Endodermal cell (in vitro differentiated cells): ENCODE measurements around the gene DPPA5. TPM values are rescaled to one million over a fixed set of nuclear protein-coding genes. Genes with fewer than 3 reads are reported as not detected.
"Not testable (repeated sequence)": the region's sequence is repeated elsewhere in the genome, so short reads cannot be mapped to it uniquely, and the experiment has no call there.

Experiments
- DNase-seq: peaks from one replicate; pipeline ENCODE4 v3.0.0-alpha.2; 2017
- H3K27ac ChIP-seq: 2 replicates; pipeline ENCODE4 v1.5.1; 2013; ENCODE audit warnings: mild to moderate bottlenecking, low read depth, low read length, moderate library complexity
- H3K27me3 ChIP-seq: 2 replicates; pipeline ENCODE4 v1.6.1; 2013; ENCODE audit warnings: mild to moderate bottlenecking, low read length, moderate library complexity; ENCODE audit not compliant: insufficient read depth, control insufficient read depth, poor library complexity, severe bottlenecking
- H3K36me3 ChIP-seq: 2 replicates; pipeline ENCODE4 v1.7.0; 2013; ENCODE audit warnings: mild to moderate bottlenecking, low read length, moderate library complexity; ENCODE audit not compliant: control insufficient read depth, insufficient read depth
- H3K4me1 ChIP-seq: one replicate; pipeline ENCODE4 v1.7.0; 2013; ENCODE audit warnings: low read length; ENCODE audit not compliant: control insufficient read depth, insufficient read depth
- H3K4me3 ChIP-seq: 2 replicates; pipeline ENCODE4 v1.5.1; 2013; ENCODE audit warnings: mild to moderate bottlenecking, low read length, moderate library complexity
- H3K9ac ChIP-seq: 2 replicates; pipeline ENCODE4 v1.6.1; 2013; ENCODE audit warnings: mild to moderate bottlenecking, low read length, moderate library complexity; ENCODE audit not compliant: poor library complexity, severe bottlenecking; ENCODE audit errors: extremely low read depth
- H3K9me3 ChIP-seq: 2 replicates; pipeline ENCODE4 v1.6.1; 2013; ENCODE audit warnings: mild to moderate bottlenecking, low read length, moderate library complexity; ENCODE audit not compliant: control insufficient read depth
- H3K27ac Mint-ChIP-seq: 2 replicates; pipeline ENCODE4 v1.8.0; 2020; ENCODE audit warnings: mixed read lengths
- H3K27me3 Mint-ChIP-seq: 2 replicates; pipeline ENCODE4 v1.8.0; 2021; ENCODE audit warnings: mild to moderate bottlenecking, mixed read lengths; ENCODE audit not compliant: insufficient read depth
- H3K36me3 Mint-ChIP-seq: 2 replicates; pipeline ENCODE4 v1.8.0; 2020; ENCODE audit warnings: low read depth, mixed read lengths
- H3K4me1 Mint-ChIP-seq: 2 replicates; pipeline ENCODE4 v1.8.0; 2020; ENCODE audit warnings: mixed read lengths
- H3K4me3 Mint-ChIP-seq: 2 replicates; pipeline ENCODE4 v1.8.0; 2020; ENCODE audit warnings: mild to moderate bottlenecking, moderate library complexity, mixed read lengths
- H3K9me3 Mint-ChIP-seq: 2 replicates; pipeline ENCODE4 v1.8.0; 2020; ENCODE audit warnings: mild to moderate bottlenecking, mixed read lengths
- WGBS, 2 experiments: methylation state at CpG; one replicate each; pipeline versions ENCODE4 v1.1.5 to v1.1.7; 2013; ENCODE audit warnings: missing lambda C conversion rate in 2 of 2, mixed read lengths in 1 of 2; ENCODE audit not compliant: insufficient coverage in 1 of 2, insufficient read length in 1 of 2; 5-methylcytosine and 5-hydroxymethylcytosine counted together
- total RNA-seq, 2 donors: library from RNA; stranded (reverse); fragmentation: NEBNext Ultra II Directional in 1 of 2; extraction: Animal tissue kit (Norgen Biotek cat#: 25700) in 1 of 2; gene quantifications; 2 replicates in 1 of 2; 3 replicates in 1 of 2; pipeline ENCODE4 v1.2.1, GENCODE V29; 2021
- TF ChIP-seq, protein P1 (sequence below): fragments of 200-600 bp; sonication (generic); conservative IDR thresholded peaks from 2 replicates; pipeline ENCODE4 v1.5.0; 2021; ENCODE audit warnings: antibody characterized with exemption, mild to moderate bottlenecking

DPPA5 gene
- total RNA-seq, 2 donors from 2014 or later = not detected

- no peak overlapping the region for H3K4me3 Mint-ChIP-seq
- H3K27ac Mint-ChIP-seq = no peak overlapping the region
- H3K27ac ChIP-seq = no peak overlapping the region
- no peaks in the 10 kb centered on the region for H3K36me3 Mint-ChIP-seq
- H3K36me3 ChIP-seq = no peaks in the 10 kb centered on the region
- no peaks in the 10 kb centered on the region for H3K9me3 ChIP-seq
- peaks cover 2% of the 10 kb centered on the region for H3K9me3 Mint-ChIP-seq
- H3K9ac ChIP-seq = no peak overlapping the region
- DNase-seq = no peak
- H3K27me3 Mint-ChIP-seq = no peaks in the 10 kb centered on the region
- WGBS, 2 experiments = 80 to 85% methylated on average over 1 to 2 of the region's 3 CpGs
- H3K4me3 ChIP-seq = no peak overlapping the region
- no peaks in the 10 kb centered on the region for H3K27me3 ChIP-seq
- no peaks in the 10 kb centered on the region for H3K4me1 Mint-ChIP-seq
- TF ChIP-seq, protein P1, sequence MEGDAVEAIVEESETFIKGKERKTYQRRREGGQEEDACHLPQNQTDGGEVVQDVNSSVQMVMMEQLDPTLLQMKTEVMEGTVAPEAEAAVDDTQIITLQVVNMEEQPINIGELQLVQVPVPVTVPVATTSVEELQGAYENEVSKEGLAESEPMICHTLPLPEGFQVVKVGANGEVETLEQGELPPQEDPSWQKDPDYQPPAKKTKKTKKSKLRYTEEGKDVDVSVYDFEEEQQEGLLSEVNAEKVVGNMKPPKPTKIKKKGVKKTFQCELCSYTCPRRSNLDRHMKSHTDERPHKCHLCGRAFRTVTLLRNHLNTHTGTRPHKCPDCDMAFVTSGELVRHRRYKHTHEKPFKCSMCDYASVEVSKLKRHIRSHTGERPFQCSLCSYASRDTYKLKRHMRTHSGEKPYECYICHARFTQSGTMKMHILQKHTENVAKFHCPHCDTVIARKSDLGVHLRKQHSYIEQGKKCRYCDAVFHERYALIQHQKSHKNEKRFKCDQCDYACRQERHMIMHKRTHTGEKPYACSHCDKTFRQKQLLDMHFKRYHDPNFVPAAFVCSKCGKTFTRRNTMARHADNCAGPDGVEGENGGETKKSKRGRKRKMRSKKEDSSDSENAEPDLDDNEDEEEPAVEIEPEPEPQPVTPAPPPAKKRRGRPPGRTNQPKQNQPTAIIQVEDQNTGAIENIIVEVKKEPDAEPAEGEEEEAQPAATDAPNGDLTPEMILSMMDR = no peak
- H3K4me1 ChIP-seq = no peaks in the 10 kb centered on the region
Measured at GRCh38 chr6:73325656-73326055, 28.4 kb downstream of the DPPA5 start.

- H3K4me1 ChIP-seq = no peaks in the 10 kb centered on the region
- 93% methylated on average over 2 of the region's 2 CpGs; no CpG with 5 or more reads in 1 of the 2 experiments for WGBS, 2 experiments
- no peak overlapping the region for H3K4me3 Mint-ChIP-seq
- peak; percentile 53 for DNase-seq
- H3K27ac ChIP-seq = no peak overlapping the region
- TF ChIP-seq, protein P1 = no peak
- H3K27me3 Mint-ChIP-seq = no peaks in the 10 kb centered on the region
- no peaks in the 10 kb centered on the region for H3K27me3 ChIP-seq
- H3K36me3 Mint-ChIP-seq = no peaks in the 10 kb centered on the region
- peaks cover 17% of the 10 kb centered on the region for H3K9me3 Mint-ChIP-seq
- H3K9me3 ChIP-seq = no peaks in the 10 kb centered on the region
- no peak overlapping the region for H3K27ac Mint-ChIP-seq
- H3K4me3 ChIP-seq = no peak overlapping the region
- H3K36me3 ChIP-seq = no peaks in the 10 kb centered on the region
- H3K4me1 Mint-ChIP-seq = no peaks in the 10 kb centered on the region
- no peak overlapping the region for H3K9ac ChIP-seq
Measured at GRCh38 chr6:73323323-73323722, 30.8 kb downstream of the DPPA5 start.

DNA sequence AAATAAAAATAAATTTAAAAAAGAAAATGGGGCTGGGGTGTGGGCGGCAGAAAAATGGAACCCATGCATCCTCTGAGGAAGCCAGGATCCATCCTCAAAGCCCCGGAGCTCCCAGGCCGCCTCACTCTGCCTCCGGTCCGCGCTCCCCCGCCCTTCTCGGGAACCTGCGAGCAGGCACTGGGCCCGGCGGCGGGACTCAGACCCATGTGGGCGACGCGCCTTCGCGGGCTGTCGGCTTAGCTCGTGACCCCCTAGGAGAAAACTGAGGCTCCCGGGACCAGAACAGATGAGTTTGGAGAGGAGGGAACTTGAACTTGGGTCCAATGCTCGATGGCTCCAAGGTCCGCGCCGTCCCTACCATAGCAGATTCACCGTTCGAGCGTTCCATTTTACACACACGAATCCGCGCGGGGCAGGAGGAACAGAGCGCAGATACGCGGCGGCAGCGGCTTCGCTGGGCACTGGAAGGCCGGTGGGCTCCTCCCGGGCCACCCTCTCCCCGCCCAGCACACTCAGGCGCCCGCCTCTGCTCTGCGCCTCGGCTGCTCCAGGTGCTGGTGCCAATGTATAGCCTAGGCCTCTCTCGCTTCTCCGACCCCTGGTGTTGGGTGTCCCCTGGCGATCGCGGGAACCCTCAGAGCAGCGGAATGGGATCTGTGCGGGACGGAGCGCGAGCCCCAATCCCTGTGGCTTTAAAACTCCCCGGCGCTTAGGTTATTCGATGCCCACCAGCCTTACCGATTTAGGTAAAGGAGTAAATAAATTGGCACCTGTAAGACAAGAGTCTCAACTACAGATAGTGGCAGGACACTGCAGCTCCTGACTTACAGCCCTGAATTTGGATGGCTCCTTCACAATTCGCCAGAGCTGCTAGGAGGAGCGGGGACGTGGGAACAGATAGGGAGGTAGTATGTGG, 39.2 kb downstream of the DPPA5 start:
- no peak overlapping the region for H3K9ac ChIP-seq
- WGBS, 2 experiments = 94% methylated on average over 41 to 61 of the region's 61 CpGs
- peaks cover 4% of the 10 kb centered on the region for H3K4me1 Mint-ChIP-seq
- TF ChIP-seq, protein P1 = no peak
- H3K4me3 ChIP-seq = no peak overlapping the region
- H3K27ac Mint-ChIP-seq = no peak overlapping the region
- no peak for DNase-seq
- peaks cover 45% of the 10 kb centered on the region for H3K27me3 Mint-ChIP-seq
- H3K27me3 ChIP-seq = no peaks in the 10 kb centered on the region
- peak overlapping the region; percentile 35 for H3K4me3 Mint-ChIP-seq
- H3K36me3 Mint-ChIP-seq = peaks cover 17% of the 10 kb centered on the region
- peaks cover 41% of the 10 kb centered on the region for H3K9me3 Mint-ChIP-seq
- H3K36me3 ChIP-seq = no peaks in the 10 kb centered on the region
- no peak overlapping the region for H3K27ac ChIP-seq
- no peaks in the 10 kb centered on the region for H3K4me1 ChIP-seq
- peaks cover 9% of the 10 kb centered on the region for H3K9me3 ChIP-seq

- not testable (repeated sequence) for H3K9ac ChIP-seq, H3K9me3 ChIP-seq, H3K27ac ChIP-seq, DNase-seq, H3K36me3 ChIP-seq, H3K4me1 ChIP-seq, H3K27me3 ChIP-seq
- Mint-ChIP-seq H3K27me3 (peaks cover 35% of the 10 kb centered on the region), H3K36me3 (peaks cover 34% of the 10 kb centered on the region), H3K4me3 (peak overlapping the region; percentile 91), H3K9me3 (peaks cover 19% of the 10 kb centered on the region), H3K4me1 (peaks cover 11% of the 10 kb centered on the region), H3K27ac (peak overlapping the region; percentile 90)
- WGBS, 2 experiments = 52 to 58% methylated on average over 3 to 4 of the region's 4 CpGs
- H3K4me3 ChIP-seq = peak overlapping the region; percentile 83
Measured at GRCh38 chr6:73310503-73310845, 43.6 kb downstream of the DPPA5 start.
